A673 (cell line): Measurements from ENCODE around the gene C1orf198.

Source experiments
- CTCF ChIP-seq: fragments of 300-800, 200-600 bp; sonication (generic); conservative IDR thresholded peaks from 2 replicates; pipeline ENCODE4 v1.5.1; 2017; ENCODE audit warnings: low read depth, mild to moderate bottlenecking, antibody characterized with exemption, low read length, moderate library complexity, mixed read lengths
- EZH2 ChIP-seq: fragments of 200-600 bp; sonication (generic); IDR thresholded peaks from 2 replicates; pipeline ENCODE4 v1.6.1; 2017; ENCODE audit warnings: borderline replicate concordance, low read depth, mild to moderate bottlenecking, mixed read lengths, antibody characterized with exemption, low read length; ENCODE audit not compliant: poor library complexity, severe bottlenecking

- TF ChIP-seq CTCF: no peak
- no peak for TF ChIP-seq EZH2
These were observed 7.0 kb upstream of the C1orf198 start for GRCh38 chr1:230875370-230875769.
